Measurements from ENCODE around the gene SLC37A1.
"Not testable (repeated sequence)": the region's sequence is repeated elsewhere in the genome, so short reads cannot be mapped to it uniquely, and the experiment has no call there.

SLC37A1 gene

GRCh38 chr21:42598159-42598735 is 84.6 kb downstream of the SLC37A1 start:
- DNase-seq = no peak

- DNase-seq = no peak
Measured at GRCh38 chr21:42599486-42599885, 85.8 kb downstream of the SLC37A1 start.

GRCh38 chr21:42599962-42600361 is 86.3 kb downstream of the SLC37A1 start:
- DNase-seq = no peak

DNA sequence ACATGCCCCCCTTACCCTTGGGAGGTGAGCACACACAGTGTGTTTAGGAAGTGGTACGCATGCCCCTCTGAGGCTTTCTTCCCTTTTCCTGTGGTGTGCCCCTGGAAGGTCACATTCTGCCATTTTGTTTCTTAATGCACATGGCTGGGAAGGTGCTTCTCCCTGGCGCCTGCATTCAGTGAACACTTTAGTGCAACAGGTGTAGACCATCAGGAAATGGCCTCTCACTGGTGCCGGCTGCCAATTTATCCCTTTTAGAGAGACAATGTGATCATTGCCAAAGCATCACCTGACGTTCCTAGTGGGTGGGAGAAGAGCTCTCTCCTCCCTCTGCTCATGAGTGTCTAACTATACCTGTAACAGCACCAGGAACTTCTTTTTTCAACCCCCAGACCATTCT is 88.0 kb downstream of the SLC37A1 start:
- peak; percentile 44 for DNase-seq

DNA sequence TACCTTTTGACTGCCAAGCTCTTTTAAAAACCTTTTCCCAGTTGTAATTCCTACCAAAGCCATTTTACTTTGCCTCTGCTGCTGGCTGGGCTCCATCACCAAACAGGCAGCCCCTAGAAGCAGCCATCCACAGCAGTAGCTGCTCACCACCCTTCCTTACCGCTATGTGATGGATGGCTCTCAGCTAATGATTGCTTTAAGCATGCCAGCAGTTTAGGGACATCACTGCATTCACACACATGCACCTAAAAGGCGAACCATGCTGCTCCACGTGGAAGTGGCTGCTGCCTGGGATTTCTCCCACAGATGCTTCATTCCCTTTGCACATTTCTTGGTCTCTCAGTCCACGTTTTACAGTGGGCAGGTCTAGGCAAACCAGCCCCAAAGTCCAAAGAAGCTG is 93.5 kb downstream of the SLC37A1 start:
- no peak for DNase-seq

DNA sequence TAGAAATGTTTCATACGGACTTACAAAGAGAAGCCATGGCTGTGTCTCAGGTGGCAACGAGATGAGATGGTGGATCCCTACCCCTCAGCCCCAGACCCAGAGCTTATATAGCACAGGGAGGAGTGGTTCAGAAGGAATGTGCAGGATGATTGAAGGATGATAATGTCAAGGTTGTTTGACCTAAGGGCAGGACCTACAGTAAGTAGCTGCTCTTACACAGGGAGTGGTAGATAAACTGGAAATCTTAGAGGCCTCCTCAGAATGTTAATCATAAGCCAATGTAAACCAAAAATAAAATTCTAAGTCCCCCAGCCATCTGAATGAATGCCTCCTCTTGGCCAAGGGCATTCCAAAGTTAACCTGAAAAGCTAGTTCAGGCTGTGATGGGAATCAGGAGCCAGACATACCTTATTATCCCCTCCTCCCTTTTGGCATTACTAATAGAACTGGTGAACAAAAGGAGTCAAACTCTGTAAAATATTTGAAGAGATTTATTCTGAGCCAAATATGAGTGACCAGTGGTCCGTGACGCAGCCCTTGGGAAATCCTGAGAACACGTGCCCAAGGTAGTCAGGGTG is 94.0 kb downstream of the SLC37A1 start:
- DNase-seq = no peak

GRCh38 chr21:42608446-42608845 is 94.8 kb downstream of the SLC37A1 start:
- no peak for DNase-seq

GRCh38 chr21:42609811-42610210 is 96.2 kb downstream of the SLC37A1 start:
- DNase-seq = no peak

DNA sequence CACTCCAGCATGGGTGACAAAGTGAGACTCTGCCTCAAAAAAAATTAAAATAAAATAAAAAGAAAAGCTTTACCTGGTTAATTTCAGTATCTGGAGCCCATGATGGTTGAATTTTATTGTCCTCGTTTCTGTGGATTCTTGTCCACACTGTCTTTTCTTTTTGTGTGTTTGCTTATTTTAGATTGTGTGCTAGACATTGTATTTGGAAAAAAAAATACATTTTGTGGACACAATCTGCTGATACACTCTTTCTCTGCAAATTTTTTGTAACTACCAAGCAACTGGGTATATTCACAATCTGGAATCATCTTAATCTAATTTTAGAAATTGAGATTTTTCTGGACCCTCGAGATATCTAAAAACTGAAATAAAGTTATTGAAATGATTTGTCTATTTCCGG is 98.2 kb downstream of the SLC37A1 start:
- DNase-seq = no peak

DNA sequence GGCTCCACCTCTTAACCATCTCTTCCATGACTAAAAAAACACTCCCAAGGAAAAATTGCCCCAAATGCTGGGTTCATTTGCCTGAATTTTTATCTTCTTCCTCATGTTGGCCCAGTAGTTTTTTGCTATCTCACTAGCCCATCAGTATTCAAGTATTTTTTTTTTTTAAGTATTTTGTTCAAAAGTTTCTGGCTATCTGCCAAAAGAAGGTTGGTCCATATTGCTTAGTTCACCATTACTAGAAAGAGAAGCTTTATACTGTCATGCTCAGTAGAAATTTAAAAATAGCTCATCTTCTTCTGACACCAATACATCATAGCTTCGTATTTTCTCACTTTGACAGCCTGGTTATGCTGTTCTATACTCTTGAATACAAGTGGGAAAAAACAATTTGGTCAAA is 98.7 kb downstream of the SLC37A1 start:
- DNase-seq = no peak

GRCh38 chr21:42613756-42614155 is 100.1 kb downstream of the SLC37A1 start:
- DNase-seq = no peak

DNA sequence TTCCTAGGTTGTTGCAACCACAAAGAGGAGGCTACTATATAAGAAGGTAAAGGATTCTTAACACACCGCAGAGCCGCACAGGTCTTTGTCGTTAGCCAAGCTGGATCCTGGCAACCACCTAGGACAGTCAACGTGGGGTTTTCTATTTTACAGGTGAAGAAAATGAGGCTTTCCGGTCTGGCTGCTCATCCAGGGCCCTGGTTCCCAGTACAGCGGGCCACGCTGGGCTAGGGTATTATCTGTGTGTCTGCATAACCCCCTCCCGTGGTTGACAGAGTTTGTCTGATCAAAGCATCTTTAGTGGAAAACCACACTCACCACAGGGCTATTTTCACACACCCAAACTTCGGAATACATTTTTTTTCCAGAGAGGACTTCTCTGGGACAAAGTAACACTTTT is 100.7 kb downstream of the SLC37A1 start:
- no peak for DNase-seq

GRCh38 chr21:42614811-42615351 is 101.2 kb downstream of the SLC37A1 start:
- DNase-seq = no peak

GRCh38 chr21:42615377-42615776 is 101.7 kb downstream of the SLC37A1 start:
- DNase-seq = not testable (repeated sequence)

DNA sequence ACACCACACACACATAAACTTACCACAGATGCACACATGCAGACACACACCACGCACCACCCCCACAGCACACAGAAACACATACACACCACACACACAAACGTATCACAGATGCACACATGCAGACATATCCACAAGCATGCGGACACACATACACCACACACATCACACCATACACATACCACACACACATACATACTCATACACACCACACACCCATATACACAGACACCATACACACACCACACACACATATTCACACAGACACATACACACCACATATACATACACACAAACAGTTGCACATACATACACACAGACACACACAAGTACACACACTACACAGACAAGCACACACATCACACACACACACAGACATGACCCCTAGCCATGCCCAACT is 102.3 kb downstream of the SLC37A1 start:
- DNase-seq = no peak

GRCh38 chr21:42616446-42616845 is 102.8 kb downstream of the SLC37A1 start:
- no peak for DNase-seq

DNA sequence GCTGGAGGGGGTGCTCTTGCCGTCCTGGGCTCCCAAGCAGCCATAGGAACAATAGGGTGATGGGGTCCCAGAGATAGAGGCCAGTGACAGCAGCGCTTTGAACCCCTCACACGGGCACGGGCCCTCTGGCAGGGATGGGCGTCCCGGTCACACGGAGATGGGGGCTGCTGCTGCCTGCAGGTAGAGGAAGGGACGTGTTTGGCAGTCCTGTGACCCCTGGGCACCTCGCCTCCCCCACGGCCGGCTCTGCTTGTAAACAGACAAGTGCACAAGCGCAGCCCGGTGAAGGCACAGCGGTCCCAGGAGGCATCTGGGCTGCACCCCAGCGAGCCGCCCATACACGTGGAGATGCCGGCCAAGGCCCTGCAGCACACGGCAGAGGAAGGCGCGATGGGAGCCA is 103.3 kb downstream of the SLC37A1 start:
- no peak for DNase-seq

GRCh38 chr21:42617486-42617885 is 103.8 kb downstream of the SLC37A1 start:
- no peak for DNase-seq

DNA sequence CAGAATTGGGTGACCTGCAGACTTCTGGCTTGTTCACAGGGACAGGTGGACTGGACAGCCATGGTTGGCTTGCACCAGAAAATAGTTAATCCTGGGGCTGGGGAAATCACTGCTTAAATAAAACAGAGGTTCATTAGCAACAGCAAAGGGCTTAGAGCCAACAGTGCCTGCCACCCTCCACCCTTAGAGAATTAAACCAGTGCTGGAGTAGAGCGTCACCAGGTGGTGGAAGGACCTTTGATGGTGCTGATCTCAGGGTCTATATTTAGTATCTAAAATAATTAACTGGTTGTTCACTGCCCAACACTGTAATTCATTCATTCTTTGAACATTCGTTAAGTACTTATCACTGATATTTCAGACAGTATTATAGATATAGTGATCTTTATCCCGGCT is 105.1 kb downstream of the SLC37A1 start:
- DNase-seq = no peak

DNA sequence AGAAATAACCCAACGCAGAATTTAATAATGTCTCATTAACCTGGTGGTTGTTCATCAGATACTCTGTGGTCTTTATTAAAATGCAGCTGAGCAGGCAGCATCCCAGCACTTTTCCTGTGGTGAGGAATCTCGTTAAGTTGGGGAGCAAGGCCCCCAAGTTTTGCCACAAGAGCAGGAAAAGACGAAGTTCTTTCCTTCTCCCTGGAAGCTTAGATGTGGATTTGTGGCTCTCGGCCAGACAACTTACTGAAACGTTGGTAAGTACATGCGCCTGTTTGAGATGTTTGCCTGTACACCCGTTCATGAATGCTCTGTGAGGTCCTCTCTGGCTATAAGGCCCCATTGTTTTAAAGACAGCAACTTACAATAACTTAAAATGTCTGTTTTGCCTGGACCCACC is 105.5 kb downstream of the SLC37A1 start:
- DNase-seq = no peak

GRCh38 chr21:42619841-42620240 is 106.2 kb downstream of the SLC37A1 start:
- no peak for DNase-seq

GRCh38 chr21:42621166-42621818 is 107.6 kb downstream of the SLC37A1 start:
- DNase-seq = no peak

DNA sequence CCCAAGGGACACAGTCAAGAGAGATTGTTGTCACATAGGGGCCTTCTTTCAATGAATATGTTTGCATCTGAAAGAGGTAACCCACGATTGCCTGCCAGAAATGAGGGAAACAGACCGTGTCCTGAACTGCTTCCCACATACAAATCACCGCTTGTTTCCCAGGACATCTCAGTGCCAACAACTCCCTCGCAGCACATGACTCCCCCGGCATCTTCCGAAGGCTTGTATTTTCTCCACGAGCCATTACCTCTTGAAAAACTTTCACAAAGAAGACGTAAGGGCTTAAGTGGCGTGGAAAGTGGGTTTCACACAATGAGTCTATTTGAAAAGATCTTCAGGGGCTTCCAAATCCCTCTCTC is 108.1 kb downstream of the SLC37A1 start:
- DNase-seq = no peak

DNA sequence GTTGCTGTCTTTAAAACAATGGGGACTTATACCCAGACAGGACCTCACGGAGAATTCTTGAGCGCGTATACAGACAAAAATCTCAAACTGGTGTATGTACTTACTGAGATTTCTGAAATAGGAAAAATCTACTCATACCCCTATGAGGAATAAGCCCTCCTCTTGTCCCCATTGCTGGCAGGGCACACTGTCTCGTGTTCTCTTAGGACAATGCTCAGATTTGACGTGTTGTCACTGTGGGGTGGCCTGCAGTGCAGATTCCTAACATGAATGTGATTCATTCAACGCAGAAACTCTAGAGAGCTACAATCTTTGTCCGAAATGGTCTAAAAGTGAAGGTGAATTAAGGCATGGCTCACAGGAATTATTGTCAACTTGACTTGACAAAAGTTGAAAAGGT is 108.6 kb downstream of the SLC37A1 start:
- no peak for DNase-seq

GRCh38 chr21:42623694-42624093 is 110.0 kb downstream of the SLC37A1 start:
- no peak for DNase-seq

Measured in NCI-H2029 treated with DMSO at 0.1 percent for 48 hours (cell line).